Measurements from ENCODE around the gene CXCR5. TPM values are rescaled to one million over a fixed set of nuclear protein-coding genes. Genes with fewer than 3 reads are reported as not detected.
A peak's percentile ranks its signal among the peaks of the same experiment; 100 is the strongest.

The CXCR5 gene
- total RNA-seq, 3 donors from 2014 or later, result 0.12 to 0.23 TPM; not detected in 1

DNA sequence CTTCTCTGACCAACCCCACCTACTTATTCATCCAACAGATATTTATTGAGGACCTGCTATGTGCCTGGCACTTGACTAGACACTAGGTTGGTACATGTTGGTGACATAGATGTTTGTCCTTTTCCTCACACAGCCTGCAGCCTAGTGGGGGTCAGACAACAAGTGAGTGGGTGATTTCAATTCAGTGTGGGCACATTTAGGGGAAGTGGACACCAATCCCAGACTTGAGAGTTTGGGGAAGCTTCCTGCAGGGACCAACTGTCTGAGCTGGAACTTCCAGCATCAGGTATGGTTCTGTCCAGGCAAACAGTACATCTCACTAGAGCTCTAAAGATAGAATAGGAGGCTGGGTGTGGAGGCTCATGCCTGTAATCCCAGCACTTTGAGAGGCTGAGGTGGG, 47.9 kb downstream of the CXCR5 start:
- no peak overlapping the region for H3K4me3 ChIP-seq
- TF ChIP-seq, protein P1, sequence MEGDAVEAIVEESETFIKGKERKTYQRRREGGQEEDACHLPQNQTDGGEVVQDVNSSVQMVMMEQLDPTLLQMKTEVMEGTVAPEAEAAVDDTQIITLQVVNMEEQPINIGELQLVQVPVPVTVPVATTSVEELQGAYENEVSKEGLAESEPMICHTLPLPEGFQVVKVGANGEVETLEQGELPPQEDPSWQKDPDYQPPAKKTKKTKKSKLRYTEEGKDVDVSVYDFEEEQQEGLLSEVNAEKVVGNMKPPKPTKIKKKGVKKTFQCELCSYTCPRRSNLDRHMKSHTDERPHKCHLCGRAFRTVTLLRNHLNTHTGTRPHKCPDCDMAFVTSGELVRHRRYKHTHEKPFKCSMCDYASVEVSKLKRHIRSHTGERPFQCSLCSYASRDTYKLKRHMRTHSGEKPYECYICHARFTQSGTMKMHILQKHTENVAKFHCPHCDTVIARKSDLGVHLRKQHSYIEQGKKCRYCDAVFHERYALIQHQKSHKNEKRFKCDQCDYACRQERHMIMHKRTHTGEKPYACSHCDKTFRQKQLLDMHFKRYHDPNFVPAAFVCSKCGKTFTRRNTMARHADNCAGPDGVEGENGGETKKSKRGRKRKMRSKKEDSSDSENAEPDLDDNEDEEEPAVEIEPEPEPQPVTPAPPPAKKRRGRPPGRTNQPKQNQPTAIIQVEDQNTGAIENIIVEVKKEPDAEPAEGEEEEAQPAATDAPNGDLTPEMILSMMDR (IDR thresholded peaks at IDR 0.05), result no peak
- no peak for ATAC-seq
- DNase-seq, result no peak
- no peaks in the 10 kb centered on the region for H3K9me3 ChIP-seq
- H3K36me3 ChIP-seq (ENCODE audit: low read depth), result no peaks in the 10 kb centered on the region
- intact Hi-C loops (cut with DNase I, micrococcal nuclease), result no loop called here
- H3K4me1 ChIP-seq (ENCODE audit: low read depth), result peaks cover 12% of the 10 kb centered on the region

DNA sequence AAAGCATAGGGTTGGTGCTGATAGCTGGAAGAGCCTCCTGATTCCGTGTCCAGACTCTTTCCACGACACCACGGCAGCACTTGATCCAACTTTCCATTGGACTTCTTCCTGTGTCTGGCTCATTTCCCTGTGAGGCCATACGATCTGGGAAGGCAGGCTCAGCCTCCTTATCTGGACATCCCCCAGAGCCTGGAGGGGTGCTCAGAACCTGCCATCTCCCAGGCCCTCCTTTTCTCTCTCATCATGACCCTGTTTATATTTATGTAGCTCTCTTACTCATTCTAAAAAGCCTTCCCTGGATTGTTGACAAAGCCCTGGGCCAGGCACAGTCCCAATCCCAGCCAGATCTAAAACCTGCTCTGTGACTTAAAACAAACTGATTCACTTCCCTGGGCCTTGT, 49.8 kb downstream of the CXCR5 start:
- no peak for DNase-seq
- TF ChIP-seq, protein P1 (IDR thresholded peaks at IDR 0.05), result no peak
- peaks cover 8% of the 10 kb centered on the region for H3K4me1 ChIP-seq (ENCODE audit: low read depth)
- H3K36me3 ChIP-seq (ENCODE audit: low read depth), result no peaks in the 10 kb centered on the region
- H3K4me3 ChIP-seq, result no peak overlapping the region
- H3K9me3 ChIP-seq, result no peaks in the 10 kb centered on the region
- no peak for ATAC-seq
- intact Hi-C loops (cut with DNase I, micrococcal nuclease), result no loop called here

DNA sequence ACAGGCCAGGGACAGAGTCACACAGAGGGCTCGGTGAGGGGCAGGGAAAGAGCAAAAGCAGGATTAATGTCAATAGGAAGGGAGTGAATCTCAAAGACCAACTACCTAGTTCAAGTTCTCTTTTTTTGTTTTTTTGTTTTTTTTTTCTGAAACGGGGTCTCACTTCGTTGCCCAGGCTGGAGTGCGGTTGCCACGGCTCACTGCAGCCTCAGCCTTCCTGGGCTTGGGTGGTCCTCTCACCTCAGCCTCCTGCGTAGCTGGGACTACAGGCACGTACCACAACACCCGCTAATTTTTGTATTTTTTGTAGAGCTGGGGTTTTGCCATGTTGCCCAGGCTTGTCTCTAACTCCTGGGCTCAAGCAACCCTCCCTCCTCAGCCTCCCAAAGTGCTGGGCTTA, 51.7 kb downstream of the CXCR5 start:
- Histone ChIP-seq H3K4me1 (ENCODE audit: low read depth) (peaks cover 2% of the 10 kb centered on the region), H3K9me3 (no peaks in the 10 kb centered on the region), H3K36me3 (ENCODE audit: low read depth) (no peaks in the 10 kb centered on the region), H3K4me3 (no peak overlapping the region)
- TF ChIP-seq, protein P1 (IDR thresholded peaks at IDR 0.05), result no peak
- intact Hi-C loops (cut with DNase I, micrococcal nuclease), result no loop called here
- DNase-seq (no peak), ATAC-seq (no peak)

DNA sequence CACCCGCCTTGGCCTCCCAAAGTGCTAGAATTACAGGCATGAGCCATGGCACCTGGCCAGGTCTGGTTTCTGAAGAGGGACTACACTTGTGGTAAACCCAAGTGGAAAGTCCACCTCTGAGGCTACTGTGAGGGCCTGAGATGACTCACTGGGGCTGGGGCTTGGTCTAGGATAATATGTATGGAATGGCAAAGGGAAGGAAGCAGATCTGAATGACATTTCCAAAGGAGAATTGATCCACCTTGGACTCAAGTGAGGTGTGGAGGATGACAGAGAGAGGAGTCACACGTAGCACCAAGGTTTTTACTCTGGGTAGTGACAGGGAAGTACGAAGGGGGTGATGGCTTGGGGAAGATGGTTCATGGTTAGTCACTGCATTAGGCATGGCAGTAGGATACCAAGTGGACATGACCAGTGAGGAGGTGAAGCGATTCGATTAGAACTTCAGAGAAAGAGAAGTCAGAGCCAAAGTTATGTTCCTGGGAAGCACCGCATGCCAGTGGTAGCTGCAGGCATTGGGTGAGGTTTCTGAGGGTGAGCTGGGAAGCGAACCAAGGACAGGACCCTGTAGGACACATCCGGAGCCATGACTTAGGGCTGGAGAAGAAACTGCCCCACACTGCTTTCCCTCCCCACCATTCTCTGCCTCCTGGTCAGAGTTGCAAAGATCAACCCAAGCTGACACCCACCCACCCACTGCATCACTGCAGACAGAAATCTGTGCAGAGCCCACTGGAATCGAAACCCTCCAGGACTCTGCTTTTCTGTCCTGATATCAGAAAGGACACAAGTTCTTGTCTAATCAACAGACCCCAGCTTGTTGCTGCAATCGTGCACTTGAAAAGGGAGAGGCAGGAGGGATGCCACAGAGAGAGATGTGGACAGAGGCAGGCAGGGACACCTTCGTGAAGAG, 55.1 kb downstream of the CXCR5 start:
- Histone ChIP-seq H3K9me3 (no peaks in the 10 kb centered on the region), H3K36me3 (ENCODE audit: low read depth) (no peaks in the 10 kb centered on the region), H3K4me3 (no peak overlapping the region), H3K4me1 (ENCODE audit: low read depth) (no peaks in the 10 kb centered on the region)
- TF ChIP-seq, protein P1 (IDR thresholded peaks at IDR 0.05), result no peak
- DNase-seq, result no peak
- intact Hi-C loops (cut with DNase I, micrococcal nuclease), result no loop called here
- ATAC-seq, result peak; percentile 46

DNA sequence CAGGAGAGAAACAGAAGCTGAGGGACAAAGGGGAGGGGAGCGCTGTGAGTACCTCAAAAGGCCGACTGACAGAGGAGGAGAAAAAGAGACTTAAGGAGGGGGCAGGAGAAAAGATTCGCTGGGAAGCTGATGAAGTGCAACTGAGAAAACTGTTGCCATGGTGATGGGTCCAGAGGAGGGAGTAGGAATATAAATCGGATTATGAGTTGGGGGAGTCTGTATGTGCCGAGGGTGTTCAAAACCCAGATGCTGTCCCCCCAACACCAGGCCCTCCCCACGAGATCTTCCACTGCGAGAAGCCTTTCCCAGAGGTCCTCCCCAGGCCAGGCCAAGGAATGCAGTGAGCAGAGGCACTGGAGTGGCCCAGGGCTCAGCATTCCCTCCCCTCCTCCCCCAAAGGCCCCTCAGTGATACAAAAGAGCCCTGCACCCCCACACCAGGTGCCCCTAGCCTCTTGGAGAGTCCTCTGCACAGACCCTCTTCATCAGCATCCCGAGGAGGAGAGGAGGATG, 55.8 kb downstream of the CXCR5 start:
- Histone ChIP-seq H3K9me3 (no peaks in the 10 kb centered on the region), H3K4me3 (no peak overlapping the region), H3K36me3 (ENCODE audit: low read depth) (no peaks in the 10 kb centered on the region), H3K4me1 (ENCODE audit: low read depth) (no peaks in the 10 kb centered on the region)
- intact Hi-C loops (cut with DNase I, micrococcal nuclease), result no loop called here
- DNase-seq (no peak), ATAC-seq (no peak)
- TF ChIP-seq, protein P1 (IDR thresholded peaks at IDR 0.05), result no peak
